BJ (cell line): ENCODE results near the gene MOK. TPM values are rescaled to one million over a fixed set of nuclear protein-coding genes. Genes with fewer than 3 reads are reported as not detected.
A peak's percentile ranks its signal among the peaks of the same experiment; 100 is the strongest.

Experiments
- CTCF ChIA-PET: fragments of 350-600 bp; formaldehyde crosslinking; extraction: SDS; loops from one replicate; lab custom pipeline; 2021; ENCODE audit warnings: antibody characterized with exemption, inconsistent platforms; lab: Yijun Ruan, JAX
- POLR2A ChIA-PET: fragments of 300-600 bp; sonication (Branson Sonifier 250); formaldehyde crosslinking; extraction: SDS; loops from one replicate; lab custom pipeline; 2021; ENCODE audit warnings: antibody characterized with exemption; lab: Charles Lee
- DNase-seq: peaks from one replicate; pipeline ENCODE4 v3.0.0-alpha.2; 2011; ENCODE audit warnings: low read depth
- H3K27me3 ChIP-seq: 2 replicates; pipeline ENCODE4 v1.6.0; 2011; ENCODE audit warnings: low read length; ENCODE audit not compliant: control insufficient read depth, insufficient read depth
- H3K36me3 ChIP-seq: 2 replicates; pipeline ENCODE4 v1.5.1; 2011; ENCODE audit warnings: low read length; ENCODE audit not compliant: control insufficient read depth, insufficient read depth
- H3K4me3 ChIP-seq: 2 replicates; pipeline ENCODE4 v1.5.1; 2011; ENCODE audit warnings: low read depth, mild to moderate bottlenecking, control low read depth, low read length
- polyA plus RNA-seq: library from polyadenylated mRNA; depleted of rRNA; stranded (reverse); fragments of >200 nt; gene quantifications from 2 replicates; pipeline ENCODE4 v1.2.3, GENCODE V29; 2011
- TF ChIP-seq, protein P1 (sequence below): IDR thresholded peaks from 2 replicates; pipeline ENCODE4 v1.5.1; 2011; ENCODE audit warnings: low read depth, mild to moderate bottlenecking, control low read depth, inconsistent platforms, low read length, moderate library complexity; ENCODE audit not compliant: insufficient read depth

Gene MOK
- polyA plus RNA-seq, 1 experiment, result 26.0 TPM

- ChIA-PET POLR2A (no interaction called here), CTCF (no interaction called here)
- DNase-seq, result no peak
- H3K36me3 ChIP-seq, result peaks cover 6% of the 10 kb centered on the region
- no peaks in the 10 kb centered on the region for H3K27me3 ChIP-seq
- H3K4me3 ChIP-seq, result no peak overlapping the region
- TF ChIP-seq, protein P1, sequence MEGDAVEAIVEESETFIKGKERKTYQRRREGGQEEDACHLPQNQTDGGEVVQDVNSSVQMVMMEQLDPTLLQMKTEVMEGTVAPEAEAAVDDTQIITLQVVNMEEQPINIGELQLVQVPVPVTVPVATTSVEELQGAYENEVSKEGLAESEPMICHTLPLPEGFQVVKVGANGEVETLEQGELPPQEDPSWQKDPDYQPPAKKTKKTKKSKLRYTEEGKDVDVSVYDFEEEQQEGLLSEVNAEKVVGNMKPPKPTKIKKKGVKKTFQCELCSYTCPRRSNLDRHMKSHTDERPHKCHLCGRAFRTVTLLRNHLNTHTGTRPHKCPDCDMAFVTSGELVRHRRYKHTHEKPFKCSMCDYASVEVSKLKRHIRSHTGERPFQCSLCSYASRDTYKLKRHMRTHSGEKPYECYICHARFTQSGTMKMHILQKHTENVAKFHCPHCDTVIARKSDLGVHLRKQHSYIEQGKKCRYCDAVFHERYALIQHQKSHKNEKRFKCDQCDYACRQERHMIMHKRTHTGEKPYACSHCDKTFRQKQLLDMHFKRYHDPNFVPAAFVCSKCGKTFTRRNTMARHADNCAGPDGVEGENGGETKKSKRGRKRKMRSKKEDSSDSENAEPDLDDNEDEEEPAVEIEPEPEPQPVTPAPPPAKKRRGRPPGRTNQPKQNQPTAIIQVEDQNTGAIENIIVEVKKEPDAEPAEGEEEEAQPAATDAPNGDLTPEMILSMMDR, result no peak
Measured at GRCh38 chr14:102212356-102212755, 92.6 kb downstream of the MOK start.

DNA sequence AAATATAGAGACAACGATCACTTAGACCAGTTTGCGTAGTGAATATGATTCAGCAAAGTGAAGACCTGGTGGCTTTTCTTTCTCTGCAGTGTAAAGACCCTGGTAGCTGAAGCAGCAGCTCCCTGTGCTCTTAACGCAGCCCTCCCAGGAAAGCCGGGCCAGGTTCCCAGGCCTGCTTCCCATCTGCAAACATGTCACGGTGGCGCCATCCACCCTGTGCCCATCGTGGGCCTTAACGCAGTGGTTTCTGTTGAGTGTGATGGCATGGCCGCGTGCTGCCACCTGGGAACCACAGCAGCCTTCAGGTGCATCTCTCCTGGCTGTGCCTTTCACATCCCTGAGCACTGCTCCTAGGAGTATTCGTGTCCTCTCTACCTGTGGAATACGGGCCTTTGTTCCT, 93.7 kb downstream of the MOK start:
- no peak overlapping the region for H3K4me3 ChIP-seq
- CTCF ChIA-PET, result interaction anchor here (0.6 kb wide), 1 partner anchor 134 kb away, joined by 3 read pairs; no protein-coding TSS in a partner anchor
- no peak for DNase-seq
- TF ChIP-seq, protein P1, result no peak
- POLR2A ChIA-PET, result no interaction called here
- H3K27me3 ChIP-seq, result no peaks in the 10 kb centered on the region
- peaks cover 6% of the 10 kb centered on the region for H3K36me3 ChIP-seq

DNA sequence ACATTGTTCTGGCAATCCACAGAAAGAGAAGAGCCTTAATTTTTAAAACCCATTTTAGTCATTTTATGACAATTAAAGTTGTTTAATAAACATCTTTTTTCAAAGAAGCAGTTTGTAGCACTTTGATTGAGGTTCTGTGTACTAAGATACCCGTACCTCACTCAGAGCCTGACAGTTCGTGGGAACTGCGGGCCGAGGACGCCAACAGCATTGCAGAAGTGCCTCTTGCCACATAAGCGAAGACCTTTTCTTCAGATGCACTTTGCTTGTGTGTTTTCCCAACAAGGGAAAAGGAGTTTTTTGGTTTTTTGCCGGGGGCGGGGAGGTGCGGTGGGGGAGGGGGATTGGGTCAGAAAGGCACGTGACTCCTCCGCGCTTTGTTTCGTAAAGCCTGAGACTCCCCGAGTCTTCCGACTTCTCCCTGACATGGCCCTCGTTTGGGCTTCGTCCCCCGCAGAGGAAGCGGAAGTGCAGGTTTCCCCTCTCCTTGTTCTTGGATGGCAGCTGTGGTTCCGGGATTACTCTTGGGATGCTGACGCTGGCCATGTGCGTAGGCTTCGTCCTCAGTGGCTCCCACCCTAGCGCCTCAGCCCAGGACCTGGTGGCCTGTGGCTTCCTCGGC, 94.4 kb downstream of the MOK start:
- H3K27me3 ChIP-seq, result no peaks in the 10 kb centered on the region
- ChIA-PET POLR2A (no interaction called here), CTCF (interaction anchor here (0.6 kb wide), 1 partner anchor 135 kb away, joined by 3 read pairs; no protein-coding TSS in a partner anchor)
- TF ChIP-seq, protein P1, result no peak
- no peak for DNase-seq
- H3K4me3 ChIP-seq, result no peak overlapping the region
- H3K36me3 ChIP-seq, result peaks cover 6% of the 10 kb centered on the region

- H3K4me3 ChIP-seq, result no peak overlapping the region
- DNase-seq, result no peak
- TF ChIP-seq, protein P1, result peak; percentile 55
- H3K27me3 ChIP-seq, result no peaks in the 10 kb centered on the region
- ChIA-PET CTCF (interaction anchor here (1.0 to 1.5 kb wide), 2 partner anchors 105 to 113 kb away, joined by 3 to 4 read pairs; no protein-coding TSS in a partner anchor), POLR2A (no interaction called here)
- peaks cover 6% of the 10 kb centered on the region for H3K36me3 ChIP-seq
Measured at GRCh38 chr14:102209224-102209966, 95.6 kb downstream of the MOK start.

GRCh38 chr14:102208741-102209140, 96.2 kb downstream of the MOK start:
- Histone ChIP-seq H3K4me3 (no peak overlapping the region), H3K36me3 (peaks cover 6% of the 10 kb centered on the region), H3K27me3 (no peaks in the 10 kb centered on the region)
- ChIA-PET POLR2A (no interaction called here), CTCF (interaction anchor here (1.0 to 1.5 kb wide), 2 partner anchors 105 to 112 kb away, joined by 3 to 4 read pairs; no protein-coding TSS in a partner anchor)
- TF ChIP-seq, protein P1, result no peak
- no peak for DNase-seq
